ENCODE results near the gene STX3. TPM values are rescaled to one million over a fixed set of nuclear protein-coding genes. Genes with fewer than 3 reads are reported as not detected.

The STX3 gene
- total RNA-seq, 4 donors from 2014 or later = 131 to 156 (median 142) TPM

DNA sequence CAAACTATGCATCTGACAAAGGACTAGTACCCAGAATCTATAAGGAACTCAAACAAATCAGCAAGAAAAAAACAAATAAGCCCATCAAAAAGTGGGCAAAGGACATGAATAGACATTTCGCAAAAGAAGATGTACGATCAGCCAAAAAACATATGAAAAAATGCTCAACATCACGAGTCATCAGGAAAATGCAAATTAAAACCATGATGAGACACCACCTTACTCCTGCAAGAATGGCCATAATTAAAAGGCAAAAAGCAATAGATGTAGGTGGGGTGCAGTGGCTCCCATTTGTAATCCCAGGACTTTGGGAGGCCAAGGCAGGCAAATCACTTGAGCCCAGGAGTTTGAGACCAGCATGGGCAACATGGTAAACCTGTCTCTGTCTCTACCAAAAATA is 31.1 kb upstream of the STX3 start:
- Histone ChIP-seq H3K9me3 (no peaks in the 10 kb centered on the region), H3K4me3 (no peak overlapping the region), H3K4me1 (no peaks in the 10 kb centered on the region), H3K27ac (no peak overlapping the region), H3K36me3 (no peaks in the 10 kb centered on the region), H3K27me3 (no peaks in the 10 kb centered on the region)
- in situ Hi-C loops (cut with MboI; ENCODE audit: low pct_ligation_motif_present in 1 of 4, low pct_unique_long_range_greater_than_20kb in 1 of 4, low sequenced_read_pairs in 3 of 4) = no loop called here
- intact Hi-C loops (cut with DNase I; ENCODE audit: low total_unique reads) = no loop called here
- TF ChIP-seq EP300 (IDR thresholded peaks at IDR 0.05; ENCODE audit: low read depth) (no peak), POLR2AphosphoS5 (IDR thresholded peaks at IDR 0.05) (no peak), POLR2A (IDR thresholded peaks at IDR 0.05) (no peak)
- TF ChIP-seq, protein P1, sequence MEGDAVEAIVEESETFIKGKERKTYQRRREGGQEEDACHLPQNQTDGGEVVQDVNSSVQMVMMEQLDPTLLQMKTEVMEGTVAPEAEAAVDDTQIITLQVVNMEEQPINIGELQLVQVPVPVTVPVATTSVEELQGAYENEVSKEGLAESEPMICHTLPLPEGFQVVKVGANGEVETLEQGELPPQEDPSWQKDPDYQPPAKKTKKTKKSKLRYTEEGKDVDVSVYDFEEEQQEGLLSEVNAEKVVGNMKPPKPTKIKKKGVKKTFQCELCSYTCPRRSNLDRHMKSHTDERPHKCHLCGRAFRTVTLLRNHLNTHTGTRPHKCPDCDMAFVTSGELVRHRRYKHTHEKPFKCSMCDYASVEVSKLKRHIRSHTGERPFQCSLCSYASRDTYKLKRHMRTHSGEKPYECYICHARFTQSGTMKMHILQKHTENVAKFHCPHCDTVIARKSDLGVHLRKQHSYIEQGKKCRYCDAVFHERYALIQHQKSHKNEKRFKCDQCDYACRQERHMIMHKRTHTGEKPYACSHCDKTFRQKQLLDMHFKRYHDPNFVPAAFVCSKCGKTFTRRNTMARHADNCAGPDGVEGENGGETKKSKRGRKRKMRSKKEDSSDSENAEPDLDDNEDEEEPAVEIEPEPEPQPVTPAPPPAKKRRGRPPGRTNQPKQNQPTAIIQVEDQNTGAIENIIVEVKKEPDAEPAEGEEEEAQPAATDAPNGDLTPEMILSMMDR (IDR thresholded peaks at IDR 0.05) = no peak
- DNase-seq = no peak
- WGBS, 2 donors (ENCODE audit: low coverage in 1 of 2) = 85 to 87% methylated on average over 3 of the region's 3 CpGs

DNA sequence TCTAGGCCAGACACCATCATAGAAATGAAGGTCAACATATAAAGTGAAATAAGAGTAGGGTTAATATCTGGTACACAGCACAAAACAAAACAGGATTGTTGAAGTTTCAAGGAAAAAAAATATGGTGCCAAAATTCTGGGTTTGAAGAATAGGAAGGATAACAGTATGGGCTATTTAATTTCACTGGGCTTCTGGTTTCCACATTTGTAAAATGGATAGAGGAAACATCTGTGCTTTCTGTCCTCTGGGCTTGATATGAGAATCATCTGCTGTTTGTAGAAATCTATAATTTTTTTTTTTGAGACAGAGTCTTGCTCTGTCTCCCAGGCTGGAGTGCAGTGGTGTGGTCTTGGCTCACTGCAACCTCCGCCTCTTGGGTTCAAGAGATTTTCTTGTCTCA is 27.8 kb upstream of the STX3 start:
- no peak for DNase-seq
- Histone ChIP-seq H3K4me3 (no peak overlapping the region), H3K27ac (no peak overlapping the region), H3K36me3 (no peaks in the 10 kb centered on the region), H3K27me3 (no peaks in the 10 kb centered on the region), H3K9me3 (no peaks in the 10 kb centered on the region), H3K4me1 (no peaks in the 10 kb centered on the region)
- intact Hi-C loops (cut with DNase I; ENCODE audit: low total_unique reads) (no loop called here), in situ Hi-C loops (cut with MboI; ENCODE audit: low pct_ligation_motif_present in 1 of 4, low pct_unique_long_range_greater_than_20kb in 1 of 4, low sequenced_read_pairs in 3 of 4) (no loop called here)
- no peak for TF ChIP-seq POLR2A (IDR thresholded peaks at IDR 0.05)
- TF ChIP-seq EP300 (IDR thresholded peaks at IDR 0.05; ENCODE audit: low read depth) = no peak
- TF ChIP-seq POLR2AphosphoS5 (IDR thresholded peaks at IDR 0.05) = no peak
- 80 to 94% methylated on average over 1 of the region's 1 CpG for WGBS, 2 donors (ENCODE audit: low coverage in 1 of 2)

DNA sequence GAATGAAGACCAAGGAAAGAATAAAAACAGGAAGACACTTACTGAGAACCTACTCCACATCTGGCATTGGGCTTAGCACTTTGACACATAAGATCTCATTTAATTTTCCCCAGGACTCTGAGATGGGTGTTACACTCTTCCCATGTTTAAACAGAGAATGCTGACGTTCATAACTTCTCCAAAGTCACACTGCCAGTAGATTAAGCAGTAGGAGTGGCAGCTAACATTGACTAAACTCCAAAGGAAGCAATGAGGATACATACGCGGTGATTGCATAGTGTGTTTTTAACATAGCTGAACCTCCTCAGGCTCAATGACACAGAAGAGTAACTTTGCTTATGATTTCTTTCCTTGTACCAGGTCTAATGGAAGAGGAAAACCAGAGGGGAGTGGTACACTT is 27.0 kb upstream of the STX3 start:
- H3K9me3 ChIP-seq = no peaks in the 10 kb centered on the region
- no peak overlapping the region for H3K4me3 ChIP-seq
- WGBS, 2 donors (ENCODE audit: low coverage in 1 of 2) = 76 to 100% methylated on average over 1 to 3 of the region's 3 CpGs
- no peaks in the 10 kb centered on the region for H3K27me3 ChIP-seq
- intact Hi-C loops (cut with DNase I; ENCODE audit: low total_unique reads) = no loop called here
- no peak for DNase-seq
- H3K27ac ChIP-seq = no peak overlapping the region
- in situ Hi-C loops (cut with MboI; ENCODE audit: low pct_ligation_motif_present in 1 of 4, low pct_unique_long_range_greater_than_20kb in 1 of 4, low sequenced_read_pairs in 3 of 4) = no loop called here
- TF ChIP-seq, protein P1 (IDR thresholded peaks at IDR 0.05) = no peak
- no peak for TF ChIP-seq POLR2A (IDR thresholded peaks at IDR 0.05)
- TF ChIP-seq EP300 (IDR thresholded peaks at IDR 0.05; ENCODE audit: low read depth) = no peak
- TF ChIP-seq POLR2AphosphoS5 (IDR thresholded peaks at IDR 0.05) = no peak
- no peaks in the 10 kb centered on the region for H3K4me1 ChIP-seq
- no peaks in the 10 kb centered on the region for H3K36me3 ChIP-seq

DNA sequence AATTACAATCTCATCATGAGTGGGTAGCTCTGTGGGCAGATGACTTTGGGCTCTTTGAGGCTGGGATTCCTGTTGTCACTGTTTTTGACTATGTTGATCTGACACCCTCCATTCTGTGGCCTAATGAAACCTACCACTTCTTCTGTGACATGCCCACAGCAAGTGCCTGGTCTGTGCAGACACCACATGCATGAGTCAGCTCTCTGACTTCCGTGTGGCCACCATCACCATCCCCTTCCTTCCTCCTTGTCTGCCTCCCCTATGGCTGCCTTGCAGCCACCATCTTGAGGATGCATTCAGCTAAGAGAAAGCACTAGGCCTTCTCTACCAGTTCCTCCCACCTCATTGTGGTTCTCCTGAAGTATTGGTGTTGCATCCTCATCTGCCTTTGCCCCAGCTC is 26.3 kb upstream of the STX3 start:
- Histone ChIP-seq H3K27ac (no peak overlapping the region), H3K4me1 (no peaks in the 10 kb centered on the region), H3K27me3 (no peaks in the 10 kb centered on the region), H3K4me3 (no peak overlapping the region), H3K9me3 (no peaks in the 10 kb centered on the region), H3K36me3 (no peaks in the 10 kb centered on the region)
- TF ChIP-seq POLR2AphosphoS5 (IDR thresholded peaks at IDR 0.05) = no peak
- TF ChIP-seq EP300 (IDR thresholded peaks at IDR 0.05; ENCODE audit: low read depth) = no peak
- 63 to 71% methylated on average over 1 of the region's 1 CpG for WGBS, 2 donors (ENCODE audit: low coverage in 1 of 2)
- in situ Hi-C loops (cut with MboI; ENCODE audit: low pct_ligation_motif_present in 1 of 4, low pct_unique_long_range_greater_than_20kb in 1 of 4, low sequenced_read_pairs in 3 of 4) (no loop called here), intact Hi-C loops (cut with DNase I; ENCODE audit: low total_unique reads) (no loop called here)
- DNase-seq = no peak

DNA sequence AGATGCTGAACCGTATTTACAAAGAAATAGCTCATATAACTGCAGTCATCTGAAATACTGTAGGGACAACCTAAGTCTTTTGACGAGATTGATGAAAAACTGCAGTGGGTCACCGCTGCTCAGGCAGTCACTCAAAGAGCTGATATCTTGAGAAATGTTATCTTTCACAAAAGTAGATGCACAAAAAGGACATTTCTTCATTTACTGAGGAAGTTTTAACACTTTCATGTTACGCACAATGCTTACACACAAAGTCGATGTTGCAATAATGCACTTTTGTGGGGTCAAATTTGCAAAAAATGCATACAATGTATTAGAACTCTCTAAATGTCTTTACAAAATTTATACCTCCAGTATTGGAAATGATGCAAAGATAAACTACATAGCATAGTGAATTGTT is 25.3 kb upstream of the STX3 start:
- 85 to 86% methylated on average over 5 of the region's 5 CpGs for WGBS, 2 donors (ENCODE audit: low coverage in 1 of 2)
- in situ Hi-C loops (cut with MboI; ENCODE audit: low pct_ligation_motif_present in 1 of 4, low pct_unique_long_range_greater_than_20kb in 1 of 4, low sequenced_read_pairs in 3 of 4) = no loop called here
- no peak overlapping the region for H3K27ac ChIP-seq

More for the DNA sequence above, 25.3 kb upstream of the STX3 start:
- intact Hi-C loops (cut with DNase I; ENCODE audit: low total_unique reads) = no loop called here
- no peak for DNase-seq
- Histone ChIP-seq H3K4me3 (no peak overlapping the region), H3K9me3 (no peaks in the 10 kb centered on the region), H3K27me3 (no peaks in the 10 kb centered on the region), H3K36me3 (no peaks in the 10 kb centered on the region), H3K4me1 (no peaks in the 10 kb centered on the region)
- no peak for TF ChIP-seq POLR2AphosphoS5 (IDR thresholded peaks at IDR 0.05)
- TF ChIP-seq, protein P1 (IDR thresholded peaks at IDR 0.05) = no peak
- TF ChIP-seq POLR2A (IDR thresholded peaks at IDR 0.05) = no peak
- no peak for TF ChIP-seq EP300 (IDR thresholded peaks at IDR 0.05; ENCODE audit: low read depth)
